ENCODE results near the gene FARS2. TPM values are rescaled to one million over a fixed set of nuclear protein-coding genes. Genes with fewer than 3 reads are reported as not detected.

FARS2 gene
- total and polyA plus RNA-seq, 2 donors (not counting 3 experiments of a cell fraction or from before 2014, with no cell fraction given): 20.2 to 20.5 TPM

DNA sequence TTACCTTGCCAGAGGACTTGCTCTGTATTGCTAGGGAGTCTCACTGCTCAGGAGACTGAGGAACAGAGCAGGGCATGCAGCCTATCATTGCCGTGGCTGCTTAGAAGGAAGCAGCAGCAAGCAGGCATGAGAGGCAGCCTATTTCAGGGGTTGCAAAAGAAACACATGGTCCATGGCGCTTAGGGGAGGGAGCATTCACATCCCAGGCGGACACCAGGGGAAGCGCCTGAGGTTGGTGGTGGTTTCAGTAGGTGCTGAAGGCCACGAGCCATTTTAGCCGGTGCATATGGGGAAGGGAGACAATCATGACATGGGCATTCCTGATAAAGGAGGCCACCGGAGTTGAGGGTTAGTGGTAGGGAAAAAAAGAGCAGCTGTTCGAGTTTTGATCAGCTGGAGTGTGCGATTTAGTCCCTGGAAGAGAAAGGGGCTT is 20.9 kb downstream of the FARS2 start:
- Histone ChIP-seq H3K79me2 (ENCODE audit: control insufficient read depth, insufficient read depth, low read length) (no peaks in the 10 kb centered on the region), H4K20me1 (replicated peaks; ENCODE audit: control insufficient read depth, extremely low read depth, insufficient read depth, low read length) (no peaks in the 10 kb centered on the region), H3K4me2 (ENCODE audit: insufficient read depth, low read length) (no peak overlapping the region), H3K36me3 (ENCODE audit: control insufficient read depth in 2 of 2, extremely low read depth in 1 of 2, insufficient read depth in 2 of 2, low read length in 2 of 2) (no peaks in the 10 kb centered on the region), H3K4me1 (ENCODE audit: control insufficient read depth, extremely low read depth, insufficient read depth, low read length) (no peaks in the 10 kb centered on the region), H3K9me3 (replicated peaks; ENCODE audit: control insufficient read depth, insufficient read depth, low read length) (no peaks in the 10 kb centered on the region), H3K9ac (replicated peaks; ENCODE audit: extremely low read depth, insufficient read depth, low read length) (no peak overlapping the region), H3K4me3 (replicated peaks in 1 of 3; ENCODE audit: insufficient read depth in 1 of 3, low read depth in 1 of 3, low read length in 3 of 3) (no peak overlapping the region), H3K9me1 (replicated peaks; ENCODE audit: control insufficient read depth, extremely low read depth, insufficient read depth, low read length) (no peaks in the 10 kb centered on the region), H3K27me3 (ENCODE audit: control insufficient read depth in 2 of 2, insufficient read depth in 2 of 2, low read length in 2 of 2) (no peaks in the 10 kb centered on the region), H3K27ac (ENCODE audit: insufficient read depth, low read depth, low read length) (no peak overlapping the region), H2AFZ (ENCODE audit: low read depth, low read length) (no peak overlapping the region)
- no TSS peak for BruUV-seq (replicated peaks)
- ChIA-PET CTCF (no interaction called here), POLR2A (no interaction called here)
- TF ChIP-seq, protein P1, sequence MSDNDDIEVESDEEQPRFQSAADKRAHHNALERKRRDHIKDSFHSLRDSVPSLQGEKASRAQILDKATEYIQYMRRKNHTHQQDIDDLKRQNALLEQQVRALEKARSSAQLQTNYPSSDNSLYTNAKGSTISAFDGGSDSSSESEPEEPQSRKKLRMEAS (IDR thresholded peaks at IDR 0.05; ENCODE audit: insufficient read depth, insufficient read length): no peak
- TF ChIP-seq GATA2 (IDR thresholded peaks at IDR 0.05; ENCODE audit: insufficient read depth, insufficient read length, low read depth, low read length): no peak
- TF ChIP-seq POLR2A (IDR thresholded peaks at IDR 0.05; ENCODE audit: low read depth, low read length): no peak
- TF ChIP-seq, protein P2, sequence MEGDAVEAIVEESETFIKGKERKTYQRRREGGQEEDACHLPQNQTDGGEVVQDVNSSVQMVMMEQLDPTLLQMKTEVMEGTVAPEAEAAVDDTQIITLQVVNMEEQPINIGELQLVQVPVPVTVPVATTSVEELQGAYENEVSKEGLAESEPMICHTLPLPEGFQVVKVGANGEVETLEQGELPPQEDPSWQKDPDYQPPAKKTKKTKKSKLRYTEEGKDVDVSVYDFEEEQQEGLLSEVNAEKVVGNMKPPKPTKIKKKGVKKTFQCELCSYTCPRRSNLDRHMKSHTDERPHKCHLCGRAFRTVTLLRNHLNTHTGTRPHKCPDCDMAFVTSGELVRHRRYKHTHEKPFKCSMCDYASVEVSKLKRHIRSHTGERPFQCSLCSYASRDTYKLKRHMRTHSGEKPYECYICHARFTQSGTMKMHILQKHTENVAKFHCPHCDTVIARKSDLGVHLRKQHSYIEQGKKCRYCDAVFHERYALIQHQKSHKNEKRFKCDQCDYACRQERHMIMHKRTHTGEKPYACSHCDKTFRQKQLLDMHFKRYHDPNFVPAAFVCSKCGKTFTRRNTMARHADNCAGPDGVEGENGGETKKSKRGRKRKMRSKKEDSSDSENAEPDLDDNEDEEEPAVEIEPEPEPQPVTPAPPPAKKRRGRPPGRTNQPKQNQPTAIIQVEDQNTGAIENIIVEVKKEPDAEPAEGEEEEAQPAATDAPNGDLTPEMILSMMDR (IDR thresholded peaks at IDR 0.05; ENCODE audit: extremely low read depth in 1 of 2, insufficient read depth in 1 of 2, low read depth in 1 of 2, low read length in 2 of 2): no peak
- no peak for TF ChIP-seq MYC (IDR thresholded peaks at IDR 0.05; ENCODE audit: low read depth, low read length)
- no peak for TF ChIP-seq EZH2 (IDR thresholded peaks at IDR 0.05; ENCODE audit: borderline replicate concordance, low read depth, low read length, severe bottlenecking)
- no peak for TF ChIP-seq POLR2AphosphoS5 (IDR thresholded peaks at IDR 0.05; ENCODE audit: insufficient read depth, low read depth, low read length)
- TF ChIP-seq JUN (IDR thresholded peaks at IDR 0.05; ENCODE audit: borderline replicate concordance, insufficient read depth, insufficient read length, low read depth): no peak
- TF ChIP-seq FOS (IDR thresholded peaks at IDR 0.05; ENCODE audit: borderline replicate concordance, insufficient read depth, low read length): no peak
- intact Hi-C loops (cut with micrococcal nuclease): no loop called here
- dilution Hi-C loops (cut with MboI; ENCODE audit: extremely low pct_ligation_motif_present, low sequenced_read_pairs): no loop called here
- DNase-seq (ENCODE audit: low read depth, low spot score) (no peak), FAIRE-seq (no peak)
